Heart left ventricle (tissue), 16 donors: ENCODE data around the gene PREB. TPM values are rescaled to one million over a fixed set of nuclear protein-coding genes. Genes with fewer than 3 reads are reported as not detected.

ENCODE experiments used
- ATAC-seq, 4 donors: fragments of 200-7000 bp; cut with Tn5 transposase; one replicate each; pipeline ENCODE4 v1.9.1; 2020 to 2022; ENCODE audit warnings: moderate library complexity in 4 of 4, mild to moderate bottlenecking in 3 of 4, moderate number of reproducible peaks in 1 of 4
- DNase-seq, 5 donors: peaks; one replicate each; pipeline ENCODE4 v3.0.0-alpha.2; 2020
- H3K27ac ChIP-seq, 12 donors: fragments of 200-600 bp; sonication (generic) in 4 of 12; one replicate each; pipeline versions ENCODE4 v1.5.0 to v1.8.0; 2016 to 2022; ENCODE audit warnings: mild to moderate bottlenecking in 2 of 12
- H3K27me3 ChIP-seq, 9 donors: fragments of 200-600 bp; sonication (generic) in 2 of 9; one replicate each; pipeline versions ENCODE4 v1.5.1 to v1.8.0; 2016 to 2022; ENCODE audit warnings: mild to moderate bottlenecking in 3 of 9
- H3K36me3 ChIP-seq, 9 donors: fragments of 200-600 bp; sonication (generic) in 2 of 9; one replicate each; pipeline versions ENCODE4 v1.5.0 to v1.8.0; 2018 to 2022; ENCODE audit warnings: mild to moderate bottlenecking in 2 of 9
- H3K4me1 ChIP-seq, 12 donors: fragments of 200-600 bp; sonication (generic) in 4 of 12; one replicate each; pipeline versions ENCODE4 v1.5.0 to v1.8.0; 2016 to 2022; ENCODE audit warnings: mild to moderate bottlenecking in 3 of 12
- H3K4me3 ChIP-seq, 12 donors: fragments of 200-600 bp; sonication (generic) in 4 of 12; one replicate each; pipeline versions ENCODE4 v1.5.0 to v1.8.0; 2017 to 2022; ENCODE audit warnings: mild to moderate bottlenecking in 9 of 12, moderate library complexity in 4 of 12
- H3K9me3 ChIP-seq, 12 donors: fragments of 200-600 bp; sonication (generic) in 4 of 12; one replicate each; pipeline versions ENCODE4 v1.5.0 to v1.8.0; 2016 to 2022; ENCODE audit warnings: mild to moderate bottlenecking in 1 of 12
- CTCF ChIP-seq, 12 donors: fragments of 200-600 bp; sonication (generic) in 4 of 12; IDR thresholded peaks; one replicate each; pipeline versions ENCODE4 v1.5.0 to v1.8.0; 2018 to 2022; ENCODE audit warnings: antibody characterized with exemption in 12 of 12, mild to moderate bottlenecking in 5 of 12
- POLR2A ChIP-seq, 2 donors: fragments of 450-650 bp; IDR thresholded peaks; one replicate each; pipeline ENCODE4 v1.6.1; 2017; ENCODE audit warnings: antibody characterized with exemption in 2 of 2, mild to moderate bottlenecking in 2 of 2, moderate library complexity in 2 of 2
- WGBS, 4 donors: extraction: QIAGEN DNeasy Blood & Tissue Kit in 2 of 4; methylation state at CpG; one replicate each; pipeline versions ENCODE4 v1.1.5 to v1.1.7; 2013 to 2018; 5-methylcytosine and 5-hydroxymethylcytosine counted together
- intact Hi-C, 10 donors: fragments of 100-400 bp; cut with DNase I; formaldehyde crosslinking; loops; one replicate each; pipeline versions ENCODE4 v1.11.1 to v1.14.2; 2022
- polyA plus RNA-seq, 2 donors: library from polyadenylated mRNA; stranded (reverse); fragments of 200-250 nt; gene quantifications; one replicate each; pipeline ENCODE4 v1.2.3, GENCODE V29; 2013
- total RNA-seq, 9 donors: library from RNA; depleted of rRNA in 2 of 9; stranded (reverse); fragments of >200 nt in 2 of 9; fragmentation: NEBNext Ultra II Directional in 3 of 9; extraction: Animal tissue kit (Norgen Biotek cat#: 25700) in 3 of 9; gene quantifications; one replicate each; pipeline versions ENCODE4 v1.1.0 to v1.2.4, GENCODE V29; 2016 to 2023
- donor health status: ischemic (EF 13 %, LVEDD 7.1; RV severe dilation, severe dysfunction).
- donor health status: healthy with polysubstance abuse.
- donor health status: DM: no; HTN: yes; CAD: no.
- donor health status: DM: no; HTN: no; CAD: no.
- donor health status: ischemic (EF 25% LVEDD 6.9; RV normal size, moderate dysfunction).
- donor health status: ischemic (EF 25% LVEDD 5.7; RV mildly dilated, moderate dysfunction).
- donor health status: healthy.
- donor health status: DM: yes; HTN: yes; CAD: no.
- donor health status: ischemic (EF 35%, LVEDD 5.7; RV mildly dilated, moderate dysfunction).
- donor health status: nonischemic (EF 11% LVEDD 7.7; RV severe dilation, severe dysfunction).
- donor health status: DM: yes; HTN: yes; CAD: no.
- donor health status: PGD.
- donor health status: ischemic (EF 29% LVEDD 5.4; RV normal size, mild dysfunction).
- donor health status: nonischemic (EF 23%, LVEDD 6.1; RV moderate dilation, normal function).

Gene PREB
- total and polyA plus RNA-seq, 11 donors, result 41.1 to 99.4 (median 49.3) TPM

GRCh38 chr2:27095745-27096651 is 38.4 kb downstream of the PREB start:
- Histone ChIP-seq H3K9me3 (no peaks in the 10 kb centered on the region), H3K27ac (peak overlapping the region in 6 of 12 donors; percentile 7 to 68 (median 56)), H3K4me1 (peaks cover 0 to 20% (median 8%) of the 10 kb centered on the region in 12 donors), H3K27me3 (no peaks in the 10 kb centered on the region), H3K36me3 (no peaks in the 10 kb centered on the region), H3K4me3 (peak overlapping the region in 9 of 12 donors; percentile 14 to 50 (median 43))
- intact Hi-C loops, result loop anchor here in 7 of 10 donors (2.0 to 10.0 kb wide), 7 partner anchors 95 to 251 kb away; partner anchors contain the start of genes TRIM54 (in 4 of the 7), DNAJC5G (in 1 of the 7) and DPYSL5 (in 1 of the 7)
- TF ChIP-seq CTCF (IDR thresholded peaks at IDR 0.05) (peak in 1 of 12 donors; percentile 14), POLR2A (IDR thresholded peaks at IDR 0.05) (no peak)
- ATAC-seq (peak; percentile 62 to 89 (median 86)), DNase-seq (peak; percentile 65 to 77 (median 71))
- 24 to 31% (median 25%) methylated on average over 16 to 18 of the region's 18 CpGs for WGBS, 4 donors

DNA sequence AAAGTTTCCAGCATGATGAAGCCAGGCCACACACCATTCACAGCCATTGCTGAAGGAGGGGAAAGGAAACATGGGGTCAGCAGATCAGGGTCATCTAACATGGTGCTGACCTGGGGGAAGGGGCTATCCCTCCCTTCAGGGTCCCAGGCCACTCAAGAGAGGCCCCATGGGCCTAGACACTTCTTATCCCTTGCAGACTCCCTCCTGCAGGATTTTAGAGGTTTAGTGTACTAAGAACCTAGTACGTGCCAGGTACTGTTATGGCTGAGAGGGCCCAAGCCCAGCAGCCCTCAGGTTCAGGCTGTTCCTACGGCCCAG is 39.0 kb downstream of the PREB start:
- ATAC-seq, result no peak
- DNase-seq, result no peak
- no peak overlapping the region for H3K4me3 ChIP-seq
- H3K27ac ChIP-seq, result no peak overlapping the region
- H3K9me3 ChIP-seq, result no peaks in the 10 kb centered on the region
- 92 to 100% (median 97%) methylated on average over 2 of the region's 2 CpGs for WGBS, 4 donors
- intact Hi-C loops, result loop anchor here in 7 of 10 donors (5.0 to 10.0 kb wide), 6 partner anchors 97 to 251 kb away; partner anchors contain the start of genes TRIM54 (in 4 of the 7), DNAJC5G (in 1 of the 7) and DPYSL5 (in 1 of the 7)
- peaks cover 0 to 20% (median 8%) of the 10 kb centered on the region in 12 donors for H3K4me1 ChIP-seq
- TF ChIP-seq POLR2A (IDR thresholded peaks at IDR 0.05), result no peak
- TF ChIP-seq CTCF (IDR thresholded peaks at IDR 0.05), result no peak
- H3K36me3 ChIP-seq, result no peaks in the 10 kb centered on the region
- no peaks in the 10 kb centered on the region for H3K27me3 ChIP-seq

GRCh38 chr2:27094353-27094984 is 40.0 kb downstream of the PREB start:
- Histone ChIP-seq H3K4me3 (no peak overlapping the region), H3K9me3 (no peaks in the 10 kb centered on the region), H3K4me1 (peaks cover 0 to 20% (median 8%) of the 10 kb centered on the region in 12 donors), H3K36me3 (no peaks in the 10 kb centered on the region), H3K27ac (no peak overlapping the region), H3K27me3 (no peaks in the 10 kb centered on the region)
- ATAC-seq (no peak), DNase-seq (no peak)
- TF ChIP-seq POLR2A (IDR thresholded peaks at IDR 0.05) (no peak), CTCF (IDR thresholded peaks at IDR 0.05) (no peak)
- intact Hi-C loops, result loop anchor here in 2 of 10 donors (10.0 kb wide), 2 partner anchors 190 to 250 kb away; partner anchors contain the start of genes DPYSL5 (in 1 of the 2) and TRIM54 (in 1 of the 2)
- WGBS, 4 donors, result 92 to 95% (median 94%) methylated on average over 24 of the region's 24 CpGs
